Myocyte (in vitro differentiated cells): ENCODE data around the gene HBM. TPM values are rescaled to one million over a fixed set of nuclear protein-coding genes. Genes with fewer than 3 reads are reported as not detected.

Source experiments
- total RNA-seq: library from RNA; depleted of rRNA; stranded (reverse); fragments of >200 nt; gene quantifications from 2 replicates; pipeline ENCODE4 v1.2.3, GENCODE V29; 2014

Gene HBM
- total RNA-seq, 1 donor from 2014 or later, result not detected

Other genes with a start within 250 kb of the HBM start
- 3.3 and 3.8 TPM in 2 replicates for gene POLR3K, start 112.4 kb upstream of the HBM start, total RNA-seq
- gene SNRNP25, start 112.2 kb upstream of the HBM start, total RNA-seq, result 16.9 and 24.1 TPM in 2 replicates
- 92.1 and 103 TPM in 2 replicates for gene RHBDF1, start 93.3 kb upstream of the HBM start, total RNA-seq
- 162 and 168 TPM in 2 replicates for gene MPG, start 87.8 kb upstream of the HBM start, total RNA-seq
- 10.4 and 11.2 TPM in 2 replicates for gene NPRL3, start 27.3 kb upstream of the HBM start, total RNA-seq
- gene HBZ, start 13.3 kb upstream of the HBM start, total RNA-seq, result not detected in 2 replicates
- not detected in 2 replicates for gene HBA2, start 6.9 kb downstream of the HBM start, total RNA-seq
- gene HBA1, start 10.7 kb downstream of the HBM start, total RNA-seq, result 0.83 TPM in 1 of 2 replicates, not detected in the other
- not detected in 2 replicates for gene HBQ1, start 14.5 kb downstream of the HBM start, total RNA-seq
- gene LUC7L, start 63.5 kb downstream of the HBM start, total RNA-seq, result 105 and 106 TPM in 2 replicates
- gene FAM234A, start 68.8 kb downstream of the HBM start, total RNA-seq, result 162 and 222 TPM in 2 replicates
- gene RGS11, start 110.0 kb downstream of the HBM start, total RNA-seq, result 2.3 and 4.0 TPM in 2 replicates
- gene ARHGDIG, start 114.6 kb downstream of the HBM start, total RNA-seq, result 0.48 TPM in 1 of 2 replicates, not detected in the other
- 0.31 and 0.78 TPM in 2 replicates for gene PDIA2, start 117.2 kb downstream of the HBM start, total RNA-seq
- 18.5 and 26.1 TPM in 2 replicates for gene AXIN1, start 186.7 kb downstream of the HBM start, total RNA-seq
- 103 and 112 TPM in 2 replicates for gene MRPL28, start 204.6 kb downstream of the HBM start, total RNA-seq
- 48.1 and 53.4 TPM in 2 replicates for gene PGAP6, start 216.0 kb downstream of the HBM start, total RNA-seq
- 50.3 and 59.1 TPM in 2 replicates for gene NME4, start 231.2 kb downstream of the HBM start, total RNA-seq
- 27.1 and 28.6 TPM in 2 replicates for gene DECR2, start 235.9 kb downstream of the HBM start, total RNA-seq